Central memory CD8-positive, alpha-beta T cell (primary cell): Measurements from ENCODE around the gene CMPK1.

Source experiments
- ATAC-seq: fragments of 150-1000 bp; cut with Tn5 transposase; replicated peaks from 2 replicates; pipeline ENCODE4 v1.10.0; 2022; ENCODE audit warnings: mild to moderate bottlenecking, moderate FRiP score, moderate number of reproducible peaks; ENCODE audit not compliant: poor library complexity, severe bottlenecking; ENCODE audit errors: extremely low read depth
- DNase-seq, 2 donors: peaks; one replicate each; pipeline ENCODE4 v3.0.0; 2021; ENCODE audit warnings: low spot score in 2 of 2
- H3K27ac Mint-ChIP-seq: one replicate; pipeline ENCODE4 v1.8.0; 2022; ENCODE audit warnings: low read depth, mild to moderate bottlenecking, moderate library complexity, mixed read lengths
- H3K27me3 Mint-ChIP-seq: one replicate; pipeline ENCODE4 v1.8.0; 2022; ENCODE audit warnings: mixed read lengths
- H3K36me3 Mint-ChIP-seq: one replicate; pipeline ENCODE4 v1.8.0; 2022; ENCODE audit warnings: mild to moderate bottlenecking, moderate library complexity, mixed read lengths; ENCODE audit not compliant: insufficient read depth
- H3K4me1 Mint-ChIP-seq: one replicate; pipeline ENCODE4 v1.8.0; 2022; ENCODE audit warnings: mixed read lengths
- H3K4me3 Mint-ChIP-seq: one replicate; pipeline ENCODE4 v1.8.0; 2022; ENCODE audit warnings: mild to moderate bottlenecking, moderate library complexity, mixed read lengths
- H3K9me3 Mint-ChIP-seq: one replicate; pipeline ENCODE4 v1.8.0; 2022; ENCODE audit warnings: mixed read lengths

Gene CMPK1

DNA sequence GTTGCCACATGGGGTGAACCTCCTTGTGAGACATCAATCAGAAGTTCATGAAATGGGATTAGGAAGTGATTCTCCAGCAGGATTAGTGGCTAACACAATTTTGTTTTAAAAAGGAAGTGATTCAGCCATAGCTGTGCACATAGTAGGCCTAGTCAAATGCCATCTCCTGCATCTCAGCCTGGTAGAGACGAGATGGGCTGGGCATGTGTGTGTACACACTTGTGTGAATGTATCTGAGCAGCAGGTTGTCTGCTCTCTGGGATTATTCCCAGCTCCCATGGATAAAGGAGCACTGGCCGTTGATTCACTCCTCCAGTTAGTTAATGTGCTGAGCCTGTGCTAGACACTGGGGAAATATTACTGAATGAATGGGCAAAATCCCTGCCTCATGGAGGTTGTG, 84.5 kb downstream of the CMPK1 start:
- no peak overlapping the region for H3K4me3 Mint-ChIP-seq
- DNase-seq (no peak), ATAC-seq (no peak)
- H3K9me3 Mint-ChIP-seq: no peaks in the 10 kb centered on the region
- no peak overlapping the region for H3K27ac Mint-ChIP-seq
- peaks cover 6% of the 10 kb centered on the region for H3K4me1 Mint-ChIP-seq
- H3K27me3 Mint-ChIP-seq: peaks cover 60% of the 10 kb centered on the region
- peaks cover 1% of the 10 kb centered on the region for H3K36me3 Mint-ChIP-seq

DNA sequence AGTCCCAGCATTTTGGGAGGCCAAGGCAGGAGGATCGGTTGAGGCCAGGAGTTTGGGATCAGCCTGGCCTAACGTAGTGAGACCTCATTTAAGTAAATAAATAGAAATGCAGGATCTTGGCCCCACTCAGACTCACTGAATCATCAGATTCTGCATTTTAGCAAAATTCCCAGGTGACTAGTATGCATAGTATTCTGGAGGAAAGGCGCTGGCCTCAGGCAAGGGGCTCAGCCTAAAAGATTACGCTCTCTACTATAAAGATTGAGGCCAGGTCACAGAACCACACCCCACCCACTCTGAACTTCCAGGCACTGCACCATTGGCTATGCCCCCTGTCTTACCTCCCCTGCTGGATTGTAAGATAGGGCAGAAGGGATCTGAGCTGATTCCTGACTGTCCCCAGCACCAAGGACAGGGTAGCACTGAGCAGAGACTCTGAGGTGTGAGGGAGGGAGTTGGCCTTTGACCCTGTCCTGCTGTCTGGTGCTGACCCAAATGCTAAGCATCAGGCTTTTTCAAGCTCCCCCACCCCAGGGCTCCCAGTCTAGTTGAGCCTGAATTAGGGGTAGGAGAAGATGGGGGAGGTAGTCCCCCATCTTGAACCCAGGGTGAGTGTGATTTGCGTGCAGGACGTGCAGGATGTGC, 85.2 kb downstream of the CMPK1 start:
- no peak for ATAC-seq
- peaks cover 6% of the 10 kb centered on the region for H3K4me1 Mint-ChIP-seq
- no peak overlapping the region for H3K4me3 Mint-ChIP-seq
- no peak overlapping the region for H3K27ac Mint-ChIP-seq
- H3K27me3 Mint-ChIP-seq: peaks cover 57% of the 10 kb centered on the region
- no peak for DNase-seq
- H3K36me3 Mint-ChIP-seq: peaks cover 1% of the 10 kb centered on the region
- H3K9me3 Mint-ChIP-seq: no peaks in the 10 kb centered on the region

DNA sequence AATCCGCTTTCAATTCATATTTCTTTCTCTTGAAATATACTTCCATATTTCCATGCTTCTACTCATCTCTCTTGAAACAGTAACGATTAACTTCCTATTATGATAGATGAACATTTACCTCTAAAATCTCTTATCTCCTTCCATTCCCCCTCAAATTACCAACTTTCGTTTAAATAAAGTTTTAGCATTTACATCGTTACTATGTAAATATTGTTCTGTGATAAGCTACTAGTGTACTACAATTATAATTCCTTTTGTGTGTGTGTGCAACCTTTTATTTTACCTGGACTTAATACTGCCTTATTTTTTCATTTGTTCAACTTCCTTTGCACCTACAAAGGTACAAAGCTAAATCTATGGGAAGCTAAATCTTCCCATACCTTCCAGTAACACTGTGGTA, 87.0 kb downstream of the CMPK1 start:
- peaks cover 1% of the 10 kb centered on the region for H3K36me3 Mint-ChIP-seq
- H3K27me3 Mint-ChIP-seq: peaks cover 40% of the 10 kb centered on the region
- no peaks in the 10 kb centered on the region for H3K9me3 Mint-ChIP-seq
- ATAC-seq (no peak), DNase-seq (no peak)
- no peak overlapping the region for H3K27ac Mint-ChIP-seq
- no peak overlapping the region for H3K4me3 Mint-ChIP-seq
- peaks cover 6% of the 10 kb centered on the region for H3K4me1 Mint-ChIP-seq

DNA sequence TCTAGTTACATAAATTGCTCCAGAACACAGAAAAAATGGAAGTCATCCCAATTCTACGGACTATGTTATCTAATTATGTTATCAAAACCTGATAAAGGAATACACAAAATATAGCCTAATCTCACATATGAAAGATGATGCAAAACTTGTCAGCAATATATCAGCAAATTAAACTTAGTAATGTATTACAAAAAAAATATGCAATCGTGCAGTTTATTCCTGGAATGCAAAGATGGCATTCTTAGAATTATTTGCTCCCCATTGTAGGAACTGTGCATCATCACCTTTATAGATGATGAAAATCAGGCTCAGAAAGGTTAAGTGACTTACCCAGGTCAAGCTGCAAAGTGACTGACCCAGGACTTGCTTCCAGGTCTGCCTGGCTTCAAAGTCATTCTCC, 90.3 kb downstream of the CMPK1 start:
- Mint-ChIP-seq H3K9me3 (no peaks in the 10 kb centered on the region), H3K27ac (no peak overlapping the region), H3K4me1 (peaks cover 7% of the 10 kb centered on the region), H3K36me3 (peaks cover 1% of the 10 kb centered on the region), H3K4me3 (no peak overlapping the region), H3K27me3 (peaks cover 7% of the 10 kb centered on the region)
- ATAC-seq (no peak), DNase-seq (no peak)

DNA sequence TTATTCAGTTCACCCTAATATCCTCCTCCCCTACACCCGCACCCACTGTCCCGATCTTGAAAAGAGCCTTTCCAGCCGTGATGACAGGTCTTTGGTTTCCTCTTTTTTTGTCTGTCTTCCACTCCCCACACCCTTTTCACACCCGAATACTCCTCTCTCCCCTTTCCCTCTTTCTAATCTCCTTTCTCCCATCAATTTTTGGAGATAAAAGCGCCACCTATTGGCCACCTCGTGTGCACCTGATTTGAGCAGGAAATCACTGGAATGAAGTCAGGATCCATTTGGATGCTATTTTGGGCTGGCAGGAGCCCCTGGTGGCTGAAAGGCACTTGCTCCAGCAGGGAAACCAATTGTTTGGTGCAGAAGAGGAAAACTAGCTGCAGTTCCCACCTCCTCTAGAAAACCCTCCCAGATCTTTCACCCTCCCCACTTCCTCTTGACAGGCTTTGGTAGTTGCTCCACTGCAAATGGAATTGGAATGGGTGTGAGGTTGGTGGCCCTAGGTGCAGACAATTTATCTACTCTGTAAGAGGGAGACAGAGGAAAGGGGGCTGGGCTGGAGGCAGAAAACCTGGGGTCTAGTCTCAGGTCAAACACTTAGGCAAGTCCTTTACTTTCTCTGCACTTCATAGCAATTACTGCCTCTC, 90.9 kb downstream of the CMPK1 start:
- DNase-seq: no peak
- Mint-ChIP-seq H3K36me3 (peaks cover 1% of the 10 kb centered on the region), H3K4me1 (peaks cover 7% of the 10 kb centered on the region), H3K27ac (no peak overlapping the region), H3K27me3 (peaks cover 2% of the 10 kb centered on the region), H3K9me3 (no peaks in the 10 kb centered on the region), H3K4me3 (no peak overlapping the region)
- ATAC-seq: no peak
